ENCODE data around the gene ARAF. TPM values are rescaled to one million over a fixed set of nuclear protein-coding genes. Genes with fewer than 3 reads are reported as not detected.

ARAF gene
- total RNA-seq, 1 experiment from 2014 or later, result 9.3 TPM

- Histone ChIP-seq H3K36me3 (peaks cover 11% of the 10 kb centered on the region), H3K4me3 (peak overlapping the region; percentile 88), H3K27me3 (no peaks in the 10 kb centered on the region), H3K9me3 (no peaks in the 10 kb centered on the region)
- DNase-seq, result no peak
These were observed 649 bp upstream of the ARAF start for GRCh38 chrX:47560179-47560933.

- H3K27me3 ChIP-seq, result no peaks in the 10 kb centered on the region
- peak overlapping the region; percentile 88 for H3K4me3 ChIP-seq
- peaks cover 11% of the 10 kb centered on the region for H3K36me3 ChIP-seq
- no peaks in the 10 kb centered on the region for H3K9me3 ChIP-seq
- DNase-seq, result no peak
These were observed 700 bp downstream of the ARAF start for GRCh38 chrX:47561659-47562151.

DNA sequence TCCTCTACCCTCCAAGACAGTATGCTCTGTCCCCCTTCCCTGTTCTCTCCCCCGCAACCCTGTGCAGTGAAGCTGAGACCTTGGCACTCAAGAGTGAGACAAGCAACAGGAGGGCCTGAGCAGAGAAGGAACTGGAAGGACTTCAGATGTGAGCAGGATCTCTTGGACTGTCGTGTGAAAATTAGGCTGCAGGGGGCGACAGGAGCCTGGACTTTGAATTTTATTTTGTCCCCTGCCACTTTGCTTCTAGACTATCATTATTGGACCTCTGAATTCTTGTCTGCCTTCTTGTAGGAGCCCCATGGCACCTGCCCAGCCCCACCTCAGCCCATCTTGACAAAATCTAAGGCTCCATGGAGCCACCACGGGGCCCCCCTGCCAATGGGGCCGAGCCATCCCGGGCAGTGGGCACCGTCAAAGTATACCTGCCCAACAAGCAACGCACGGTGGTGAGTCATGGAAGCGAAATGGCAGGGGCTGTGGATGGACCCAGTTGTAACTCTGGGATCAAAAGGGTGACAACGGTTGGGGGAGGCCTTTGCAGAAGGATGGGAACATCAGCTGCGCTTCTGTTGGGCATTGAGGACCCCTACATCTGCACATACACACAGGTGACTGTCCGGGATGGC, 1.7 kb downstream of the ARAF start:
- H3K9me3 ChIP-seq, result no peaks in the 10 kb centered on the region
- H3K36me3 ChIP-seq, result peaks cover 12% of the 10 kb centered on the region
- no peak for DNase-seq
- no peak overlapping the region for H3K4me3 ChIP-seq
- H3K27me3 ChIP-seq, result no peaks in the 10 kb centered on the region

DNA sequence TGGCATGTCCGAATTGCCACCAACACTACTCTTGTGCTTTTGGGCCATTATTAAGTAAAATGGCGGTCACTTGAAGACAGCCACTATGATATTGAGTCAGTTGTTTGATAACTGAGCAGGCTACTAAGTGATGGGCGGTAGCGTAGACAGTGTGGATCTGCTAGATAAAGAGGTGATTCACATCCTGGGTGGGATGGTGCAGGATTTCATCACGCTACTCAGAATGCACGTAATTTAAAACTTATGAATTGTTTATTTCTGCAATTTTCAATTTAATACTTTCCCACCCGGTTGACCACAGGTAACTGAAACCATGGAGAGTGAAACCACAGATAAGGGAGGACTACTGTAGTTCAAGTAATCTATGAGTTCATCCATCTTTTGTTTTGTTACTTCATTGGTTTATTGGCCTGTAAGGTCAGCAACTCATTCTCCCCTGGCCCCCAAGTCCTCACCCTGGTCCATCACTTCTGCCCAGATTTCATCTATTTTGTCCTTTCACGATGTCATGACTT, 2.9 kb downstream of the ARAF start:
- DNase-seq, result no peak
- Histone ChIP-seq H3K9me3 (no peaks in the 10 kb centered on the region), H3K36me3 (peaks cover 13% of the 10 kb centered on the region), H3K4me3 (no peak overlapping the region), H3K27me3 (no peaks in the 10 kb centered on the region)

- Histone ChIP-seq H3K9me3 (no peaks in the 10 kb centered on the region), H3K4me3 (no peak overlapping the region), H3K27me3 (no peaks in the 10 kb centered on the region), H3K36me3 (peaks cover 17% of the 10 kb centered on the region)
- no peak for DNase-seq
These were observed 3.6 kb downstream of the ARAF start for GRCh38 chrX:47564438-47565085.

DNA sequence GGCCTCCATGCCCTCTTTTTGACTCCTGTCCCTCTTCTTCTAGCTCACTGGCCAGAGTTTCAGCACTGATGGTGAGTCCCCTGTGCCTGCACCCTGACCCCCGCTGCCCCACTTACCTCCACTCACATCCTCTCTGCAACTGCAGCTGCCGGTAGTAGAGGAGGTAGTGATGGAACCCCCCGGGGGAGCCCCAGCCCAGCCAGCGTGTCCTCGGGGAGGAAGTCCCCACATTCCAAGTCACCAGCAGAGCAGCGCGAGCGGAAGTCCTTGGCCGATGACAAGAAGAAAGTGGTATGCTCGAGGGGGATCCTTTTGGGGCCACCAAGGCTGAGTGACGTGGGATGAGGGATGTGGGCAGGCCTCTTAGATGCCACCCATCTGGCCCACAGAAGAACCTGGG, 5.8 kb downstream of the ARAF start:
- no peak for DNase-seq
- H3K4me3 ChIP-seq, result no peak overlapping the region
- H3K27me3 ChIP-seq, result no peaks in the 10 kb centered on the region
- H3K36me3 ChIP-seq, result peaks cover 17% of the 10 kb centered on the region
- no peaks in the 10 kb centered on the region for H3K9me3 ChIP-seq

DNA sequence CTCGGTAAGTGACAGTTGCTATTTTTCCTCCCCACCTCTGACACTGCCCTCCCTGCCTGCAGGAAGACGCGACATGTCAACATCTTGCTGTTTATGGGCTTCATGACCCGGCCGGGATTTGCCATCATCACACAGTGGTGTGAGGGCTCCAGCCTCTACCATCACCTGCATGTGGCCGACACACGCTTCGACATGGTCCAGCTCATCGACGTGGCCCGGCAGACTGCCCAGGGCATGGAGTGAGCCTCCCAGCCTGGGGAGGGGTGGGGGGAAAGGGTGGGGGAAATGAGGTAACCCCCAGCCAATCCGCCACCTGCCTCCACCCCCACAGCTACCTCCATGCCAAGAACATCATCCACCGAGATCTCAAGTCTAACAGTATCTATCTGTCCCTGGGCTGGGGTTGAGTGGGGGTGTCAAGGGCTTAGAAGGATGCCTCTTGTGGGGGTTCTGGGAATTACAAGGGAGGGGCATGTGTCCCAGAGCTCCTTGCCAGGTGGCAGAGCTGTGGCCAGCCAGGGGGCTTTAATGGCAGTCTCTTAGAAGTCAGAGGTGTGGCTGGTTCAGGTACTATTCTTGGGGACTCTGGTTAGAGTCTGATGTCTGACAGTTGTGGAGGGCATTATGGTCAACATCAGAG, 7.8 kb downstream of the ARAF start:
- H3K36me3 ChIP-seq, result peaks cover 8% of the 10 kb centered on the region
- no peak for DNase-seq
- no peaks in the 10 kb centered on the region for H3K27me3 ChIP-seq
- no peaks in the 10 kb centered on the region for H3K9me3 ChIP-seq
- H3K4me3 ChIP-seq, result no peak overlapping the region

- Histone ChIP-seq H3K9me3 (no peaks in the 10 kb centered on the region), H3K4me3 (no peak overlapping the region), H3K27me3 (no peaks in the 10 kb centered on the region), H3K36me3 (peaks cover 6% of the 10 kb centered on the region)
- DNase-seq, result no peak
These were observed 9.8 kb downstream of the ARAF start for GRCh38 chrX:47570794-47571193.

DNA sequence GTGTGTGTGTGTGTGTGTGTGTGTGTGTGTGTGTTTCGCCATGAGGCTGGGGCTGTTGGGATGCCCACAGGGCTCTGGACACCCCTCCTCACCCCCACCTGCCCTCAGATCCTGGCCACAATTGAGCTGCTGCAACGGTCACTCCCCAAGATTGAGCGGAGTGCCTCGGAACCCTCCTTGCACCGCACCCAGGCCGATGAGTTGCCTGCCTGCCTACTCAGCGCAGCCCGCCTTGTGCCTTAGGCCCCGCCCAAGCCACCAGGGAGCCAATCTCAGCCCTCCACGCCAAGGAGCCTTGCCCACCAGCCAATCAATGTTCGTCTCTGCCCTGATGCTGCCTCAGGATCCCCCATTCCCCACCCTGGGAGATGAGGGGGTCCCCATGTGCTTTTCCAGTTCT, 10.2 kb downstream of the ARAF start:
- DNase-seq, result no peak
- Histone ChIP-seq H3K27me3 (no peaks in the 10 kb centered on the region), H3K36me3 (peaks cover 6% of the 10 kb centered on the region), H3K9me3 (no peaks in the 10 kb centered on the region), H3K4me3 (no peak overlapping the region)

- H3K27me3 ChIP-seq, result no peaks in the 10 kb centered on the region
- H3K9me3 ChIP-seq, result no peaks in the 10 kb centered on the region
- no peak overlapping the region for H3K4me3 ChIP-seq
- H3K36me3 ChIP-seq, result peaks cover 6% of the 10 kb centered on the region
- DNase-seq, result no peak
These were observed 10.9 kb downstream of the ARAF start for GRCh38 chrX:47571896-47572295.

DNA sequence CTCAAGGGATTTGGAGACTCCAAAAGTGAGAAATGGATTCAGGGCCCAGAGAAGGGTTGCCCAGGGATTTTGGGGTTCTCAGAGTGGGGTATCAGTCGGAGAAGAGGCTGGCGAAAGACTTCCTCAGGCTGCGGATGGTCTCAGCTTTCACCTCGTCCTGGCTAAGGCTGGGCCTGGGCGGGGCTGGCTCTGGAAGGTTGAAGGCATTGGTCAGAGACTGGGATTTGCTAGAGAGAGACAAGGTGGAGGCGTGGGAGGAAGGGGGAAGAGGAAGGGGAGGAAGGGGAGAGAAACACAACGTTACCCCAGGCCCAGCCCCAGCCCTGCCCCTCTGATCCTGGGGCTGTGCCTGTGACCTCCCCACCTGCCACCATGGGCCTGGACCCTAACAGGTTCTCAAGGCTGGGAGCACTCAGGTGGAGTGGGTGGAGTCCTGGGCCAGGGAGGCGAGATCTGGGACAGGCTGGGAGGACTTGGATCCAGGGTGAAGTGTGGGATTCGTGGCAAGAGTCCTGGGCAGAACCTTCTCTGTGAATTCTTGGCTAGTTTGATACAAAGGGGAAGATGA, 11.9 kb downstream of the ARAF start:
- no peak for DNase-seq

DNA sequence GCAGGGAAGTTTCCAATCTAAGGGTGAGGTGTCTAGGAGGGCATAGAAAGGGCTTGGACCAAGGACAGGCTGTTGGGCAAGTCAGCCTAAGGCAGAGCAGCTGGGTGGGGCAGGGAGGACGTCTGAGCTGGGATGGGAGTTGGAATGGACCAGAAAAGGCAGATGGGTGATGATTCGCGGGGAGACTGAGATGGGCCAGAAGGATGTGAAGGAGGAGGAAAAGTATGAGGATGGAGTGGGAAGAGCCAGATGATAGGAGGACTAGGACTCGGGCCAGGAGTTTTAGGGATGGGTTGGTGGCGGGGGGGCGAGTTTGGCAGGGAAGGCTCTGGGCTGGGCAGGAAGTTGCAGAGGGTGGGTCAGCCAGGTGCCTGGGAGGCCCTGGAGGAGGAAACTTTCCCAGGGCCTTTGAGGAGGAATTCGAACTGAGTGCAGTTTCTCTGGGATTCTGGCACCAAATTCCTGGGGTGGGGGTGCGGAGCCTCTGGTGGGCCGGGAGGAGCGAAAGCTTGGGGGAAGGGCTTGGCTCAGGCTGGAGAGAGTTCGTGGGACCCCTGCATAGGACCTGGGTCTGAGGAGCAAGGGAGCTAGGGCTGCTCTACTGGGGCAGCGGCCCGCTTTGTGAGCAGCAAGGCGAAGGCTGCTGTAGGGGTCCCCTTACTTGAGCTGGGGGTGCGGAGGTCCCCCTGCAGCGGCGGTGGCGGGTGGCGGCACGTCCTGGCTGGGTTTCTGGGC, 12.5 kb downstream of the ARAF start:
- Histone ChIP-seq H3K9me3 (no peaks in the 10 kb centered on the region), H3K36me3 (peaks cover 4% of the 10 kb centered on the region; the same call in 1 of the 2 replicates), H3K27me3 (no peaks in the 10 kb centered on the region), H3K4me3 (no peak overlapping the region)
- peak; percentile 75 for DNase-seq

More for the DNA sequence above, 11.9 kb downstream of the ARAF start:
- Histone ChIP-seq H3K9me3 (no peaks in the 10 kb centered on the region), H3K27me3 (no peaks in the 10 kb centered on the region), H3K36me3 (peaks cover 4% of the 10 kb centered on the region), H3K4me3 (no peak overlapping the region)

GRCh38 chrX:47574076-47574546, 13.1 kb downstream of the ARAF start:
- H3K27me3 ChIP-seq, result no peaks in the 10 kb centered on the region
- no peaks in the 10 kb centered on the region for H3K9me3 ChIP-seq
- H3K36me3 ChIP-seq, result peaks cover 3% of the 10 kb centered on the region; the same call in 1 of the 2 replicates
- DNase-seq, result no peak
- H3K4me3 ChIP-seq, result no peak overlapping the region

DNA sequence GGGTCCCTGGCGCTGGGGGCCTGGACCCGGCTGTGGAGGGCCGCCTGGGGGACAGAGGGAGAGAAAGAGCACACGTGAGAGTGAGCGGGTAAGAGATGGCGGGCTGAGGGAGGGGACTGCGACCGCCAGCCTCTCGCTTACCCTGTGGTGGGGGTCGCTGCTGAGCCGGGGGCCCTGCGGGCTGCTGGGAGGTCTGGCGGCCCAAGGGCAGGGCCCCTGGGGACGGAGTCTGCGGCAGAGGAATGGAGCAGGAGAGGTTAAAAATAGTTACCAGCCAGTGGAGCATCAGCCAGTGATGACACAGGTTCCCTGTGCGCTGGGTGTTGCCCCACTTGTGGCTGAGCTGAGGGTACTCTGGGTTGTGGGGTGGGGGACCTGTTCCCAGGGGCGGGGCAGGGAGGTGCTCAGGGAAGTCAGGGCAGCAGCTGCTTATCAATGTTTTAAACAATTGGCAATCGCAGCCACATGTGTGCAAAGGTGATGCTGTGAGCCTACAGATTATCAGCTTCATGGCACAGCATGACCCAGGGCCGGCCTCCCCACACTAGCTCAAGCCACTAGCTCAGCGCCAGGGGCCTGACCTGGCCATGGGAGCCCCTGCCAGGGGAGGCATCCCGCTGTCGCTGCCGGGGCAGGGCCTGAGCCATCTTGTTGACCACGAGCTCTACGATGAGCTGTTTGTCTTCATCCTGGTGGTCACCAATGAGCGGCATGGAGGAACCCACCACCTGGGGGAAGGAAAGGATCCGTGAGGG, 13.7 kb downstream of the ARAF start:
- Histone ChIP-seq H3K9me3 (no peaks in the 10 kb centered on the region), H3K36me3 (no peaks in the 10 kb centered on the region; the same call in 1 of the 2 replicates), H3K27me3 (no peaks in the 10 kb centered on the region), H3K4me3 (no peak overlapping the region)
- no peak for DNase-seq

All from MG63 (cell line).